ENCODE measurements around the gene ASIC1.
"Not testable (repeated sequence)": the region's sequence is repeated elsewhere in the genome, so short reads cannot be mapped to it uniquely, and the experiment has no call there.

The ASIC1 gene

GRCh38 chr12:50057000-50057841 lies at the start of gene ASIC1:
Gene ASIC1 (plus strand): TSS chr12:50057596. CDS start chr12:50058767, 1,171 bp downstream.
- DNase-seq = no peak

- DNase-seq = no peak
Measured at GRCh38 chr12:50013361-50014147, 43.8 kb upstream of the ASIC1 start.

- DNase-seq = no peak
Measured at GRCh38 chr12:50014342-50014741, 43.1 kb upstream of the ASIC1 start.

- DNase-seq = no peak
Measured at GRCh38 chr12:50016501-50017475, 40.6 kb upstream of the ASIC1 start.

- DNase-seq = no peak
Measured at GRCh38 chr12:50017641-50018040, 39.8 kb upstream of the ASIC1 start.

GRCh38 chr12:50018154-50018553 lies 39.2 kb upstream of the ASIC1 start:
- DNase-seq = no peak

- DNase-seq = no peak
Measured at GRCh38 chr12:50018968-50019367, 38.4 kb upstream of the ASIC1 start.

- no peak for DNase-seq
Measured at GRCh38 chr12:50019524-50019923, 37.9 kb upstream of the ASIC1 start.

GRCh38 chr12:50021031-50021430 lies 36.4 kb upstream of the ASIC1 start:
- no peak for DNase-seq

- DNase-seq = no peak
Measured at GRCh38 chr12:50022903-50023302, 34.5 kb upstream of the ASIC1 start.

GRCh38 chr12:50024227-50024626 lies 33.2 kb upstream of the ASIC1 start:
- DNase-seq = no peak

GRCh38 chr12:50024805-50025186 lies 32.6 kb upstream of the ASIC1 start:
- no peak for DNase-seq

GRCh38 chr12:50025187-50026059 lies 32.0 kb upstream of the ASIC1 start, which contains the start of gene RACGAP1:
Gene RACGAP1 (minus strand): TSS chr12:50025494. CDS start chr12:50016715, 8,779 bp downstream.
- DNase-seq = peak; percentile 97

GRCh38 chr12:50026691-50027090 lies 30.7 kb upstream of the ASIC1 start:
- no peak for DNase-seq

- DNase-seq = not testable (repeated sequence)
Measured at GRCh38 chr12:50030449-50030848, 26.9 kb upstream of the ASIC1 start.

GRCh38 chr12:50032515-50032853 lies 24.9 kb upstream of the ASIC1 start:
- DNase-seq = no peak

GRCh38 chr12:50032854-50033581 lies 24.4 kb upstream of the ASIC1 start:
- no peak for DNase-seq

GRCh38 chr12:50038336-50038735 lies 19.1 kb upstream of the ASIC1 start:
- no peak for DNase-seq

GRCh38 chr12:50039151-50039835 lies 18.1 kb upstream of the ASIC1 start:
- peak; percentile 29 for DNase-seq

- no peak for DNase-seq
Measured at GRCh38 chr12:50040657-50041056, 16.7 kb upstream of the ASIC1 start.
